ENCODE results near the gene GTF2F2. TPM values are rescaled to one million over a fixed set of nuclear protein-coding genes. Genes with fewer than 3 reads are reported as not detected.

GTF2F2 gene
- total RNA-seq, 1 experiment from 2014 or later: 21.7 TPM

- ATAC-seq (no peak), DNase-seq (ENCODE audit: low read depth, low spot score) (no peak)
- no TSS peak for BruUV-seq (replicated peaks)
- POLR2A ChIA-PET: no interaction called here
- Histone ChIP-seq H3K36me3 (ENCODE audit: control insufficient read depth, insufficient read depth, low read length) (no peaks in the 10 kb centered on the region), H3K4me3 (ENCODE audit: low read depth in 2 of 2, low read length in 2 of 2) (no peak overlapping the region), H3K27me3 (ENCODE audit: control insufficient read depth, insufficient read depth, low read length) (no peaks in the 10 kb centered on the region), H3K4me1 (ENCODE audit: control insufficient read depth, insufficient read depth, low read length) (no peaks in the 10 kb centered on the region), H3K9me3 (ENCODE audit: control insufficient read depth, insufficient read depth, low read depth, low read length) (no peaks in the 10 kb centered on the region), H3K27ac (ENCODE audit: low read length) (no peak overlapping the region)
- intact Hi-C loops (cut with micrococcal nuclease; ENCODE audit: unreplicated experiment) (no loop called here), in situ Hi-C loops (cut with HindIII; ENCODE audit: low pct_unique_long_range_greater_than_20kb, low sequenced_read_pairs) (no loop called here)
- CTCF ChIA-PET: interaction anchor here (0.6 kb wide), 1 partner anchor 182 kb away, joined by 5 read pairs; no protein-coding TSS in a partner anchor
- TF ChIP-seq REST (IDR thresholded peaks at IDR 0.05; ENCODE audit: insufficient read depth in 1 of 2, low read depth in 2 of 2, low read length in 1 of 2) (no peak), CTCF (IDR thresholded peaks at IDR 0.05) (no peak), TCF7L2 (IDR thresholded peaks at IDR 0.05; ENCODE audit: low read depth, low read length) (no peak), SIN3A (IDR thresholded peaks at IDR 0.05; ENCODE audit: borderline replicate concordance, insufficient read depth, low read depth, low read length) (no peak), POLR2AphosphoS5 (IDR thresholded peaks at IDR 0.05; ENCODE audit: low read depth, low read length) (no peak)
Observed at GRCh38 chr13:45232591-45232990, 112.3 kb downstream of the GTF2F2 start.

GRCh38 chr13:45238945-45239795 is 118.9 kb downstream of the GTF2F2 start:
- no peak overlapping the region for H3K27ac ChIP-seq (ENCODE audit: low read length)
- no TSS peak for BruUV-seq (replicated peaks)
- ATAC-seq: no peak
- DNase-seq (ENCODE audit: low read depth, low spot score): no peak
- in situ Hi-C loops (cut with HindIII; ENCODE audit: low pct_unique_long_range_greater_than_20kb, low sequenced_read_pairs) (no loop called here), intact Hi-C loops (cut with micrococcal nuclease; ENCODE audit: unreplicated experiment) (no loop called here)
- no peaks in the 10 kb centered on the region for H3K27me3 ChIP-seq (ENCODE audit: control insufficient read depth, insufficient read depth, low read length)
- ChIA-PET POLR2A (interaction anchor here (0.7 kb wide), 1 partner anchor 181 kb away, joined by 6 read pairs; no protein-coding TSS in a partner anchor), CTCF (no interaction called here)
- 0 out of 2 replicates have a peak, but pooled peaks cover 6% of the 10 kb centered on the region for H3K4me1 ChIP-seq (ENCODE audit: control insufficient read depth, insufficient read depth, low read length)
- no peak overlapping the region for H3K4me3 ChIP-seq (ENCODE audit: low read depth in 2 of 2, low read length in 2 of 2)
- TF ChIP-seq POLR2AphosphoS5 (IDR thresholded peaks at IDR 0.05; ENCODE audit: low read depth, low read length): no peak
- TF ChIP-seq SIN3A (IDR thresholded peaks at IDR 0.05; ENCODE audit: borderline replicate concordance, insufficient read depth, low read depth, low read length): no peak
- TF ChIP-seq REST (IDR thresholded peaks at IDR 0.05; ENCODE audit: insufficient read depth in 1 of 2, low read depth in 2 of 2, low read length in 1 of 2): no peak
- no peaks in the 10 kb centered on the region for H3K36me3 ChIP-seq (ENCODE audit: control insufficient read depth, insufficient read depth, low read length)
- no peaks in the 10 kb centered on the region for H3K9me3 ChIP-seq (ENCODE audit: control insufficient read depth, insufficient read depth, low read depth, low read length)

Measured in Panc1 (cell line).